Measurements from ENCODE around the gene SIM2. TPM values are rescaled to one million over a fixed set of nuclear protein-coding genes. Genes with fewer than 3 reads are reported as not detected.

Gene SIM2
- total and polyA plus RNA-seq, 2 of the 13 experiments (the other 11 are each of a cell fraction or from before 2014, with no cell fraction given): 0.36 to 0.53 TPM

- TF ChIP-seq POLR2G (IDR thresholded peaks at IDR 0.05; ENCODE audit: low read depth, low read length): no peak
- TF ChIP-seq ZFYVE20 (CRISPR knock-in tag; IDR thresholded peaks at IDR 0.05; ENCODE audit: borderline replicate concordance, low read depth): no peak
- peak; percentile 40; the same call in 1 of the 2 replicates for TF ChIP-seq GATAD2A (CRISPR knock-in tag; IDR thresholded peaks at IDR 0.05)
- TF ChIP-seq ZFX (CRISPR knock-in tag; IDR thresholded peaks at IDR 0.05; ENCODE audit: low read depth): no peak
- TF ChIP-seq CEBPB (IDR thresholded peaks at IDR 0.05; ENCODE audit: borderline replicate concordance, low read depth, low read length): peak; percentile 33; the same call in 1 of the 2 replicates
- peak; percentile 36; the same call in 1 of the 2 replicates for TF ChIP-seq PPARG (CRISPR knock-in tag; conservative IDR thresholded peaks at IDR 0.05)
- TF ChIP-seq PATZ1 (CRISPR knock-in tag; IDR thresholded peaks at IDR 0.05): peak; percentile 72
- no peak for TF ChIP-seq ZBTB14 (CRISPR knock-in tag; IDR thresholded peaks at IDR 0.05)
- no peak for TF ChIP-seq THAP8 (CRISPR knock-in tag; IDR thresholded peaks at IDR 0.05; ENCODE audit: borderline replicate concordance)
- TF ChIP-seq ZNF687 (CRISPR knock-in tag; IDR thresholded peaks at IDR 0.05): peak; percentile 77
- TF ChIP-seq, protein P1, sequence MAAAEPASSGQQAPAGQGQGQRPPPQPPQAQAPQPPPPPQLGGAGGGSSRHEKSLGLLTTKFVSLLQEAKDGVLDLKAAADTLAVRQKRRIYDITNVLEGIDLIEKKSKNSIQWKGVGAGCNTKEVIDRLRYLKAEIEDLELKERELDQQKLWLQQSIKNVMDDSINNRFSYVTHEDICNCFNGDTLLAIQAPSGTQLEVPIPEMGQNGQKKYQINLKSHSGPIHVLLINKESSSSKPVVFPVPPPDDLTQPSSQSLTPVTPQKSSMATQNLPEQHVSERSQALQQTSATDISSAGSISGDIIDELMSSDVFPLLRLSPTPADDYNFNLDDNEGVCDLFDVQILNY (CRISPR knock-in tag; conservative IDR thresholded peaks at IDR 0.05): no peak
- no peak for TF ChIP-seq SATB2 (CRISPR knock-in tag; IDR thresholded peaks at IDR 0.05)
- 0 out of 4 replicates have a peak, but pooled peaks of 1 of the 2 experiments have one; percentile 22 for TF ChIP-seq KLF16 (CRISPR knock-in tag; IDR thresholded peaks at IDR 0.05)
- TF ChIP-seq SP1 (IDR thresholded peaks at IDR 0.05): no peak
- TF ChIP-seq SP1 (CRISPR knock-in tag; IDR thresholded peaks at IDR 0.05): peak; percentile 29; the same call in 1 of the 2 replicates
- peak; percentile 60; the same call in 1 of the 2 replicates for TF ChIP-seq MAX (IDR thresholded peaks at IDR 0.05)
- no peak for TF ChIP-seq ZNF496 (CRISPR knock-in tag; IDR thresholded peaks at IDR 0.05; ENCODE audit: insufficient replicate concordance)
- peak; percentile 38 for TF ChIP-seq RCOR2 (CRISPR knock-in tag; IDR thresholded peaks at IDR 0.05)
- no peak for TF ChIP-seq U2AF1 (optimal IDR thresholded peaks at IDR 0.05; ENCODE audit: low read depth, low read length)
Measured at GRCh38 chr21:36730291-36731281, 31.7 kb downstream of the SIM2 start (continued).

Data from HepG2 (cell line).